K562 (cell line): ENCODE results near the gene SLC25A2. TPM values are rescaled to one million over a fixed set of nuclear protein-coding genes. Genes with fewer than 3 reads are reported as not detected.

ENCODE experiments used
- CBFA2T2 ChIP-seq: fragments of 450-650 bp; conservative IDR thresholded peaks from 2 replicates; pipeline ENCODE4 v1.6.1; 2017; ENCODE audit warnings: mild to moderate bottlenecking
- CREBBP ChIP-seq: IDR thresholded peaks from one replicate; pipeline ENCODE4 v1.6.1; 2012; ENCODE audit warnings: low read depth, mild to moderate bottlenecking, control low read depth, inconsistent platforms, low read length
- CTCF ChIP-seq, 3 experiments: IDR thresholded peaks in 2 of 3; conservative IDR thresholded peaks in 1 of 3; 2 replicates each; pipeline ENCODE4 v1.5.1; 2011 to 2012; ENCODE audit warnings: low read length in 3 of 3, mild to moderate bottlenecking in 3 of 3, control low read depth in 2 of 3, improper control_type of control experiment in 1 of 3, inconsistent platforms in 1 of 3, low read depth in 1 of 3, mixed read lengths in 1 of 3, moderate library complexity in 1 of 3; ENCODE audit not compliant: insufficient read depth in 2 of 3
- E2F6 ChIP-seq, 2 experiments: IDR thresholded peaks; 2 replicates each; pipeline ENCODE4 v1.6.1; 2011; ENCODE audit warnings: borderline replicate concordance in 1 of 2, control low read depth in 1 of 2, low read depth in 1 of 2, low read length in 1 of 2, mild to moderate bottlenecking in 1 of 2, mixed read lengths in 1 of 2, moderate library complexity in 1 of 2; ENCODE audit not compliant: insufficient read depth in 1 of 2, insufficient read length in 1 of 2, poor library complexity in 1 of 2, severe bottlenecking in 1 of 2; ENCODE audit errors: extremely low read depth in 1 of 2
- ESRRA ChIP-seq: fragments of 450-650 bp; IDR thresholded peaks from 2 replicates; pipeline ENCODE4 v1.6.1; 2014; ENCODE audit warnings: low read depth, mild to moderate bottlenecking, moderate library complexity, borderline replicate concordance
- FOXK1 ChIP-seq: sonication (generic); formaldehyde crosslinking; IDR thresholded peaks from 2 replicates; pipeline ENCODE4 v1.8.0; 2022; ENCODE audit warnings: missing genetic modification reagents, mild to moderate bottlenecking, borderline replicate concordance
- KDM2B ChIP-seq: fragments of 250-450 bp; sonication (Bioruptor Pico); IDR thresholded peaks from 2 replicates; pipeline ENCODE4 v1.8.0; 2021; ENCODE audit warnings: mild to moderate bottlenecking, moderate library complexity
- MTA3 ChIP-seq: fragments of 450-650 bp; formaldehyde crosslinking; IDR thresholded peaks from 2 replicates; pipeline ENCODE4 v1.6.1; 2017; ENCODE audit warnings: mild to moderate bottlenecking, borderline replicate concordance
- RAD21 ChIP-seq, 2 experiments: fragments of 250-450 bp in 1 of 2; fragments of 450-650 bp in 1 of 2; sonication (Bioruptor Pico) in 1 of 2; formaldehyde crosslinking in 1 of 2; IDR thresholded peaks in 1 of 2; conservative IDR thresholded peaks in 1 of 2; 2 replicates each; pipeline versions ENCODE4 v1.4.0 to v1.8.0; 2020 to 2022; ENCODE audit warnings: mild to moderate bottlenecking in 2 of 2, moderate library complexity in 1 of 2
- SRSF1 ChIP-seq: fragments of 200-400 bp; formaldehyde crosslinking; IDR thresholded peaks from 2 replicates; pipeline ENCODE4 v1.6.1; 2017; ENCODE audit warnings: mild to moderate bottlenecking, low read depth, low read length, moderate library complexity
- STAT6 ChIP-seq: sonication (generic); formaldehyde crosslinking; IDR thresholded peaks from 2 replicates; pipeline ENCODE4 v1.8.1; 2023; ENCODE audit warnings: mild to moderate bottlenecking, missing genetic modification reagents
- ZC3H11A ChIP-seq: IDR thresholded peaks from 2 replicates; pipeline ENCODE4 v1.6.1; 2012; ENCODE audit warnings: low read depth, low read length, improper control_type of control experiment
- ZNF586 ChIP-seq: fragments of 450-650 bp; formaldehyde crosslinking; conservative IDR thresholded peaks from 2 replicates; pipeline ENCODE4 v1.4.0; 2020; ENCODE audit warnings: mild to moderate bottlenecking, moderate library complexity
- ZNF644 ChIP-seq: fragments of 200-800 bp; sonication (Bioruptor generic); IDR thresholded peaks from 2 replicates; pipeline ENCODE4 v1.6.1; 2016; ENCODE audit warnings: low read depth, missing genetic modification characterization, missing compliant biosample characterization
- polyA plus RNA-seq, 8 experiments: library from polyadenylated mRNA; depleted of rRNA in 4 of 8; stranded (reverse) in 5 of 8; unstranded in 3 of 8; fragments of >200 nt; fragmentation: Nextera tagmentation in 2 of 8; fragmentation: Illumina TruSeq in 1 of 8; extraction: Ambion mirVana in 2 of 8; extraction: Trizol in 1 of 8; gene quantifications; 2 replicates each; pipeline versions ENCODE4 v1.2.1 to v1.2.3, GENCODE V29; 2011 to 2014; ENCODE audit warnings: inconsistent platforms in 1 of 8, missing spikeins in 1 of 8
- total RNA-seq, 7 experiments: library from RNA; depleted of rRNA in 6 of 7; stranded (reverse); fragments of >200 nt in 6 of 7; fragmentation: Illumina TruSeq in 2 of 7; extraction: Trizol in 2 of 7; gene quantifications; 2 replicates each; pipeline versions ENCODE4 v1.2.1 to v1.2.3, GENCODE V29; 2011 to 2021; ENCODE audit warnings: low replicate concordance in 1 of 7

Gene SLC25A2
- total and polyA plus RNA-seq, 9 of the 15 experiments (the other 6 are each of a cell fraction or from before 2014, with no cell fraction given): 0.09 to 0.11 (median 0.11) TPM; not detected in 6

- no peak for TF ChIP-seq E2F6 (IDR thresholded peaks at IDR 0.05; ENCODE audit: borderline replicate concordance in 1 of 2, extremely low read depth in 1 of 2, insufficient read depth in 1 of 2, insufficient read length in 1 of 2, low read depth in 1 of 2, low read length in 1 of 2, poor library complexity in 1 of 2, severe bottlenecking in 1 of 2)
- no peak for TF ChIP-seq ZNF586
- TF ChIP-seq CTCF (IDR thresholded peaks at IDR 0.05 in 2 of 3, conservative IDR thresholded peaks at IDR 0.05 in 1 of 3; ENCODE audit: insufficient read depth in 2 of 3, low read depth in 1 of 3, low read length in 3 of 3): peak; percentile 60 to 79 (median 74); a peak in 5 of 6 replicates
- no peak for TF ChIP-seq STAT6 (CRISPR knock-in tag)
- TF ChIP-seq SRSF1: no peak
- no peak for TF ChIP-seq CREBBP
- no peak for TF ChIP-seq CBFA2T2
- no peak for TF ChIP-seq FOXK1 (CRISPR knock-in tag)
- TF ChIP-seq MTA3: no peak
- no peak for TF ChIP-seq ZC3H11A
- TF ChIP-seq ESRRA: no peak
- TF ChIP-seq RAD21 (CRISPR knock-in tag; conservative IDR thresholded peaks at IDR 0.05 in 1 of 2, IDR thresholded peaks at IDR 0.05 in 1 of 2): peak; percentile 22 to 53; a peak in 3 of 4 replicates
- TF ChIP-seq ZNF644 (tag): no peak
- no peak for TF ChIP-seq KDM2B
Measured at GRCh38 chr5:141343242-141343952, 39.5 kb upstream of the SLC25A2 start, which contains the start of gene PCDHGA3 (continued).
